BE2C (cell line): Measurements from ENCODE around the gene BRCA2.
"Not testable (repeated sequence)": the region's sequence is repeated elsewhere in the genome, so short reads cannot be mapped to it uniquely, and the experiment has no call there.

Source experiments
- DNase-seq: peaks from one replicate; pipeline ENCODE4 v3.0.0-alpha.2; 2020
- H3K27me3 ChIP-seq: fragments of 250-450 bp; sonication (Bioruptor Pico); 2 replicates; pipeline ENCODE4 v1.5.1; 2020; ENCODE audit warnings: mild to moderate bottlenecking
- H3K36me3 ChIP-seq: fragments of 250-450 bp; sonication (Bioruptor Pico); 2 replicates; pipeline ENCODE4 v1.5.1; 2020; ENCODE audit warnings: mild to moderate bottlenecking
- H3K4me1 ChIP-seq: fragments of 250-450 bp; sonication (Bioruptor Pico); 2 replicates; pipeline ENCODE4 v1.5.1; 2020
- H3K4me3 ChIP-seq: 2 replicates; pipeline ENCODE4 v1.5.1; 2011; ENCODE audit warnings: low read depth, low read length
- H3K9me3 ChIP-seq: fragments of 250-450 bp; sonication (Bioruptor Pico); 2 replicates; pipeline ENCODE4 v1.5.1; 2020
- CTCF ChIP-seq: IDR thresholded peaks from 2 replicates; pipeline ENCODE4 v1.5.1; 2012; ENCODE audit warnings: mild to moderate bottlenecking, low read depth, low read length

Gene BRCA2

GRCh38 chr13:32320528-32320927 lies 5.2 kb downstream of the BRCA2 start:
- TF ChIP-seq CTCF: no peak
- Histone ChIP-seq H3K4me1 (no peaks in the 10 kb centered on the region), H3K9me3 (no peaks in the 10 kb centered on the region), H3K36me3 (peaks cover 30% of the 10 kb centered on the region), H3K4me3 (no peak overlapping the region), H3K27me3 (no peaks in the 10 kb centered on the region)
- DNase-seq: no peak

GRCh38 chr13:32323912-32324311 lies 8.6 kb downstream of the BRCA2 start:
- DNase-seq: no peak
- H3K27me3 ChIP-seq: no peaks in the 10 kb centered on the region
- H3K36me3 ChIP-seq: peaks cover 40% of the 10 kb centered on the region
- H3K4me1 ChIP-seq: no peaks in the 10 kb centered on the region
- no peaks in the 10 kb centered on the region for H3K9me3 ChIP-seq
- no peak for TF ChIP-seq CTCF
- H3K4me3 ChIP-seq: no peak overlapping the region

GRCh38 chr13:32330441-32330840 lies 15.1 kb downstream of the BRCA2 start:
- Histone ChIP-seq H3K4me1 (no peaks in the 10 kb centered on the region), H3K36me3 (peaks cover 26% of the 10 kb centered on the region), H3K4me3 (no peak overlapping the region), H3K27me3 (no peaks in the 10 kb centered on the region), H3K9me3 (no peaks in the 10 kb centered on the region)
- TF ChIP-seq CTCF: no peak
- no peak for DNase-seq

GRCh38 chr13:32334671-32335070 lies 19.4 kb downstream of the BRCA2 start:
- Histone ChIP-seq H3K9me3 (no peaks in the 10 kb centered on the region), H3K4me3 (no peak overlapping the region), H3K36me3 (peaks cover 20% of the 10 kb centered on the region), H3K4me1 (no peaks in the 10 kb centered on the region), H3K27me3 (no peaks in the 10 kb centered on the region)
- TF ChIP-seq CTCF: no peak
- no peak for DNase-seq

GRCh38 chr13:32340914-32341313 lies 25.6 kb downstream of the BRCA2 start:
- no peak overlapping the region for H3K4me3 ChIP-seq
- TF ChIP-seq CTCF: no peak
- H3K9me3 ChIP-seq: no peaks in the 10 kb centered on the region
- no peaks in the 10 kb centered on the region for H3K4me1 ChIP-seq
- no peak for DNase-seq
- peaks cover 4% of the 10 kb centered on the region for H3K36me3 ChIP-seq
- H3K27me3 ChIP-seq: no peaks in the 10 kb centered on the region

- H3K27me3 ChIP-seq: no peaks in the 10 kb centered on the region
- no peak for TF ChIP-seq CTCF
- peaks cover 11% of the 10 kb centered on the region; the same call in 1 of the 2 replicates for H3K36me3 ChIP-seq
- H3K4me1 ChIP-seq: no peaks in the 10 kb centered on the region
- no peaks in the 10 kb centered on the region for H3K9me3 ChIP-seq
- DNase-seq: no peak
- no peak overlapping the region for H3K4me3 ChIP-seq
These were observed 32.3 kb downstream of the BRCA2 start for GRCh38 chr13:32347651-32348050.

- not testable (repeated sequence) for H3K4me3 ChIP-seq, H3K27me3 ChIP-seq, H3K4me1 ChIP-seq, H3K9me3 ChIP-seq, DNase-seq
- peaks cover 16% of the 10 kb centered on the region for H3K36me3 ChIP-seq
These were observed 35.6 kb downstream of the BRCA2 start for GRCh38 chr13:32350839-32351441.
